PFSK-1 (cell line): ENCODE results near the gene ZBED4.

Experiments
- POLR2AphosphoS5 ChIP-seq: IDR thresholded peaks from 2 replicates; pipeline ENCODE4 v1.6.1; 2012; ENCODE audit warnings: low read depth, mild to moderate bottlenecking, control low read depth, low read length, moderate library complexity
- SIN3A ChIP-seq: IDR thresholded peaks from 2 replicates; pipeline ENCODE4 v1.6.1; 2012; ENCODE audit warnings: mild to moderate bottlenecking, low read length, moderate library complexity, borderline replicate concordance; ENCODE audit not compliant: insufficient read depth

GRCh38 chr22:49918911-49919881 lies 65.6 kb downstream of the ZBED4 start:
- TF ChIP-seq SIN3A (no peak), POLR2AphosphoS5 (no peak)
